Astrocyte (in vitro differentiated cells and primary cell): ENCODE results near the gene NCOR2. TPM values are rescaled to one million over a fixed set of nuclear protein-coding genes. Genes with fewer than 3 reads are reported as not detected.
A peak's percentile ranks its signal among the peaks of the same experiment; 100 is the strongest.

ENCODE experiments used
- DNase-seq: peaks from one replicate; pipeline ENCODE4 v3.0.0-alpha.2; 2010; ENCODE audit warnings: low read depth
- FAIRE-seq: peaks from 2 replicates; lab custom pipeline; 2011; peaks lifted over from hg19 to GRCh38; lab: Jason Lieb, UNC
- H2AFZ ChIP-seq: 2 replicates; pipeline ENCODE4 v1.6.0; 2012; ENCODE audit warnings: low read depth, low read length, inconsistent platforms
- H3K27ac ChIP-seq: 2 replicates; pipeline ENCODE4 v1.5.1; 2011; ENCODE audit warnings: low read depth, low read length, inconsistent platforms
- H3K27me3 ChIP-seq: 2 replicates; pipeline ENCODE4 v1.6.0; 2011; ENCODE audit warnings: low read length, inconsistent platforms; ENCODE audit not compliant: insufficient read depth
- H3K36me3 ChIP-seq: 2 replicates; pipeline ENCODE4 v1.5.1; 2011; ENCODE audit warnings: low read length, inconsistent platforms; ENCODE audit not compliant: insufficient read depth
- H3K4me1 ChIP-seq: 2 replicates; pipeline ENCODE4 v1.5.1; 2011; ENCODE audit warnings: low read length, inconsistent platforms; ENCODE audit not compliant: insufficient read depth
- H3K4me2 ChIP-seq: 2 replicates; pipeline ENCODE4 v1.6.0; 2012; ENCODE audit warnings: low read length, inconsistent platforms
- H3K4me3 ChIP-seq: 2 replicates; pipeline ENCODE4 v1.5.1; 2011; ENCODE audit warnings: low read depth, mild to moderate bottlenecking, low read length, inconsistent platforms; ENCODE audit not compliant: insufficient read depth
- H3K79me2 ChIP-seq: 2 replicates; pipeline ENCODE4 v1.6.0; 2012; ENCODE audit warnings: mild to moderate bottlenecking, low read length, inconsistent platforms; ENCODE audit not compliant: insufficient read depth
- H3K9ac ChIP-seq: 2 replicates; pipeline ENCODE4 v1.6.0; 2012; ENCODE audit warnings: mild to moderate bottlenecking, low read length, inconsistent platforms
- H3K9me3 ChIP-seq: 2 replicates; pipeline ENCODE4 v1.5.1; 2012; ENCODE audit warnings: low read depth, mild to moderate bottlenecking, low read length, inconsistent platforms; ENCODE audit not compliant: insufficient read depth
- H4K20me1 ChIP-seq: 2 replicates; pipeline ENCODE4 v1.6.0; 2012; ENCODE audit warnings: low read length, inconsistent platforms; ENCODE audit not compliant: insufficient read depth
- H3K27ac Mint-ChIP-seq: one replicate; pipeline ENCODE4 v1.8.0; 2021; ENCODE audit warnings: mild to moderate bottlenecking, mixed read lengths; ENCODE audit not compliant: unreplicated experiment
- H3K27me3 Mint-ChIP-seq: one replicate; pipeline ENCODE4 v1.8.0; 2021; ENCODE audit warnings: low read depth, mixed read lengths; ENCODE audit not compliant: unreplicated experiment
- H3K36me3 Mint-ChIP-seq: one replicate; pipeline ENCODE4 v1.8.0; 2021; ENCODE audit warnings: low read depth, mixed read lengths; ENCODE audit not compliant: unreplicated experiment
- H3K4me1 Mint-ChIP-seq: one replicate; pipeline ENCODE4 v1.8.0; 2021; ENCODE audit warnings: low read depth, mixed read lengths; ENCODE audit not compliant: unreplicated experiment
- H3K4me3 Mint-ChIP-seq: one replicate; pipeline ENCODE4 v1.8.0; 2021; ENCODE audit warnings: mild to moderate bottlenecking, moderate library complexity, mixed read lengths; ENCODE audit not compliant: unreplicated experiment
- H3K9me3 Mint-ChIP-seq: one replicate; pipeline ENCODE4 v1.8.0; 2021; ENCODE audit warnings: mild to moderate bottlenecking, mixed read lengths; ENCODE audit not compliant: unreplicated experiment
- CTCF ChIP-seq: IDR thresholded peaks from 2 replicates; pipeline ENCODE4 v1.5.1; 2011; ENCODE audit warnings: low read depth, mild to moderate bottlenecking, inconsistent platforms, low read length, moderate library complexity; ENCODE audit not compliant: insufficient read depth
- EZH2 ChIP-seq: IDR thresholded peaks from 2 replicates; pipeline ENCODE4 v1.6.1; 2012; ENCODE audit warnings: mild to moderate bottlenecking, low read length, inconsistent platforms; ENCODE audit not compliant: insufficient read depth
- total RNA-seq: library from RNA; stranded (reverse); gene quantifications from 2 replicates; pipeline ENCODE4 v1.2.1, GENCODE V29; 2021

Gene NCOR2
- total RNA-seq, 1 donor from 2014 or later, result 425 TPM

GRCh38 chr12:124573839-124574786 lies 6.7 kb upstream of the NCOR2 start:
- TF ChIP-seq CTCF (no peak), EZH2 (no peak)
- H3K4me1 ChIP-seq, result peaks cover 4% of the 10 kb centered on the region
- H4K20me1 ChIP-seq, result no peaks in the 10 kb centered on the region
- no peak overlapping the region for H3K4me2 ChIP-seq
- Mint-ChIP-seq H3K27me3 (peaks cover 13% of the 10 kb centered on the region), H3K36me3 (peaks cover 4% of the 10 kb centered on the region), H3K9me3 (peaks cover 13% of the 10 kb centered on the region), H3K4me3 (no peak overlapping the region), H3K27ac (no peak overlapping the region), H3K4me1 (peaks cover 8% of the 10 kb centered on the region)
- FAIRE-seq (no peak), DNase-seq (no peak)
- no peaks in the 10 kb centered on the region for H3K36me3 ChIP-seq
- no peaks in the 10 kb centered on the region for H3K27me3 ChIP-seq
- peaks cover 14% of the 10 kb centered on the region for H3K9me3 ChIP-seq
- no peak overlapping the region for H3K9ac ChIP-seq
- peak overlapping the region; percentile 52 for H2AFZ ChIP-seq
- H3K27ac ChIP-seq, result no peak overlapping the region
- no peak overlapping the region for H3K4me3 ChIP-seq
- H3K79me2 ChIP-seq, result no peaks in the 10 kb centered on the region

- H3K9ac ChIP-seq, result no peak overlapping the region
- Mint-ChIP-seq H3K27me3 (peaks cover 11% of the 10 kb centered on the region), H3K9me3 (no peaks in the 10 kb centered on the region), H3K4me3 (no peak overlapping the region), H3K27ac (no peak overlapping the region), H3K4me1 (peaks cover 8% of the 10 kb centered on the region), H3K36me3 (no peaks in the 10 kb centered on the region)
- H3K79me2 ChIP-seq, result peaks cover 5% of the 10 kb centered on the region
- DNase-seq (no peak), FAIRE-seq (no peak)
- no peak overlapping the region for H3K4me3 ChIP-seq
- no peak overlapping the region for H2AFZ ChIP-seq
- peaks cover 17% of the 10 kb centered on the region for H3K4me1 ChIP-seq
- H3K36me3 ChIP-seq, result no peaks in the 10 kb centered on the region
- H3K27me3 ChIP-seq, result no peaks in the 10 kb centered on the region
- H3K4me2 ChIP-seq, result no peak overlapping the region
- no peaks in the 10 kb centered on the region for H4K20me1 ChIP-seq
- no peak overlapping the region for H3K27ac ChIP-seq
- TF ChIP-seq CTCF (no peak), EZH2 (no peak)
- peaks cover 1% of the 10 kb centered on the region for H3K9me3 ChIP-seq
Observed at GRCh38 chr12:124571556-124571955, 4.1 kb upstream of the NCOR2 start.

- no peaks in the 10 kb centered on the region for H3K36me3 Mint-ChIP-seq
- DNase-seq (no peak), FAIRE-seq (no peak)
- TF ChIP-seq CTCF (no peak), EZH2 (no peak)
- Histone ChIP-seq H3K9me3 (no peaks in the 10 kb centered on the region), H3K4me3 (no peak overlapping the region), H4K20me1 (peaks cover 7% of the 10 kb centered on the region), H3K27ac (no peak overlapping the region), H2AFZ (no peak overlapping the region), H3K36me3 (no peaks in the 10 kb centered on the region), H3K4me1 (peaks cover 17% of the 10 kb centered on the region), H3K79me2 (peaks cover 13% of the 10 kb centered on the region), H3K4me2 (no peak overlapping the region), H3K9ac (no peak overlapping the region), H3K27me3 (no peaks in the 10 kb centered on the region)
- no peak overlapping the region for H3K4me3 Mint-ChIP-seq
- H3K4me1 Mint-ChIP-seq, result peaks cover 8% of the 10 kb centered on the region
- H3K27ac Mint-ChIP-seq, result no peak overlapping the region
- H3K9me3 Mint-ChIP-seq, result no peaks in the 10 kb centered on the region
- peaks cover 7% of the 10 kb centered on the region for H3K27me3 Mint-ChIP-seq
Observed at GRCh38 chr12:124570810-124571209, 3.4 kb upstream of the NCOR2 start.
